HPDE6-E6E7 (cell line): ENCODE results near the gene KRTAP5-6.
A peak's percentile ranks its signal among the peaks of the same experiment; 100 is the strongest.

Experiments
- DNase-seq: peaks from one replicate; pipeline ENCODE4 v3.0.0; 2011; ENCODE audit warnings: missing footprints; ENCODE audit errors: extremely low spot score

Gene KRTAP5-6

GRCh38 chr11:1733716-1734640, 37.0 kb downstream of the KRTAP5-6 start:
- DNase-seq = no peak

DNA sequence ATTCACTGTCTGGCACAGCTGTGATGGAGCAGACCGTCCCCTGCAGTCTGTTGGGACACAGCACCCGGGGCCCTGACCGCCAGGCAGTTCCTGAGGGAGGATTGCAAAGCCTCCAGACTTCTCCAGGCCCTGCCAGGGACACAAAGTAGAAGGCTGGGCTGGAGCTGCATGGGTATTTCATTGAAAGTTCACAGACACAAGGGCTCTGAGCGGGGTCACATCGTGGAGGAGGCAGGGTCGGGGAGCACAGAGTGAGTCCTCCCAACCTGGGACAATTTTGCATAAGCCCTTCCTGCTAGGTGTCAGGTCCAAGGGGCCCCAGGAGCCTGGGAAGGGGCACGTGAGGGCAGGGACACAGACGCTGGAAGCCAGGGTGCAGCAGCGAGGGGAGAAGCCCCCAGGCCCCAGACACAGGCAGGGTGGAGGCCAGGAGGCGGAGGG, 37.7 kb downstream of the KRTAP5-6 start:
- no peak for DNase-seq

- DNase-seq = no peak
Observed at GRCh38 chr11:1735271-1735670, 38.3 kb downstream of the KRTAP5-6 start.

GRCh38 chr11:1736447-1736992, 39.5 kb downstream of the KRTAP5-6 start:
- DNase-seq = no peak

DNA sequence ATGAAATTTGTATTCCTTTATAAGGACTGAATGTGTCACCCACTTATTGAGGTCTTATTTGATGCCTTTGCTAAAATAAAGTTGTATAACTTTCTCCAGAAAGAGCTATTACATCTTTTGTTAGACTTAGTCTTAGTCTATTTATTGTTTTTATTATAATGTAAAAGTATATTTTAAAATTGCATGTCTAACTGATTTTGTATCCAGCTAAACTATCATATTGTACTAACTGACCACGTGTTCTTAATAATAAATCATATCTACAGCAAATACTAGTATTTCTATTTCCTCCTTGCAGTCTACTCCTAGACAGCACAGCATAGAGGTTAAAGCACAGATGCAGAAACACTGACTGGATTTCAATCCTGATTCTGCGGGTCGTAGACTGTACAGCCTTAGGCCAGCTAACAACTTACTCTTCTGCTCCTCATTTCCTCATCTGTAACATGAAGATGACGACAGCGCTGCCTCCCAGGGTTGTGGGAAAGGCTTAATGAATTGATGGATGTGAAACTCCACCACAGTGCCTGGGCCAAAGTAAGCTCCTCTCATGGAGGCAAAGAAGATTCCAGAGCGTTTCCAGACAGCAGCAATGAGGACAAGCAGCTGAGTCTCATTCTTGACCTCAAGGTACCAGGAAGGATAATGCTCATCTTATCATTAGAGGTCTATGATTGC, 40.2 kb downstream of the KRTAP5-6 start:
- DNase-seq = no peak

GRCh38 chr11:1738380-1738779, 41.4 kb downstream of the KRTAP5-6 start:
- DNase-seq = no peak

- no peak for DNase-seq
Observed at GRCh38 chr11:1739576-1739975, 42.6 kb downstream of the KRTAP5-6 start.

DNA sequence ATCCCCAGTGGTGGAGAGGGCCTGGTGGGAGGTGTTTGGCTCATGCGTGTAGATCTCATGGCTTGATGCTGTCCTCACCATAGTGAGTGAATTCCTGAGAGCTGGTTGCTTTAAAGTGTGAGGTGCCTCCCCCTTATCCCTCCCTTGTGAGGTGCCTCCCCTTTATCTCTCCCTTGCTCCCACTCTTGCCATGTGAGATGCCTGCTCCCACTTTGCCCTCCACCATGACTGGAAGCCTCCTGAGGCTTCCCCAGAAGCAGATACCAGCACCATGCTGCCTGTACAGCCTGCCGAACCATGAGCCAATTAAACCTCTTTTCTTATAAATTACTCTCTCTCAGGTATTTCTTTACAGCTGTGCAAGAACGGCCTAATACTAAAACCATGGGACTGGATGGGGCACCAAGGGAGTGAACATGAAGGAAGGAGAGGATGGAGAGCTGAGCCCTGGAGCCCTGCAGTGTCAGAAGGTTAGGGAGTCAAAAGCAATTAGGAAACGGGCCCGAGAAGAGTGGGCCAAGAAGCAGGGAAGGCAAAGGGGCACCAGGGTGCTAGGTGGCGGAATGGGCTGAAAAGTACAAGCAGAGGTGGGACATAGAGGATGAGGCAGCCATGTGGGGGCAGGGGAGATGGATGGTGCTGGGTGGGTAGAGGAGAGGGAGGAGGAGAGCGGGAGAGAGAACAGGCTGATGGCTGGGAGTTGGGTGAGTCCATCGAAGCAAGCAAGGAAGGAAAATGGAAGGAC, 44.0 kb downstream of the KRTAP5-6 start:
- no peak for DNase-seq

DNA sequence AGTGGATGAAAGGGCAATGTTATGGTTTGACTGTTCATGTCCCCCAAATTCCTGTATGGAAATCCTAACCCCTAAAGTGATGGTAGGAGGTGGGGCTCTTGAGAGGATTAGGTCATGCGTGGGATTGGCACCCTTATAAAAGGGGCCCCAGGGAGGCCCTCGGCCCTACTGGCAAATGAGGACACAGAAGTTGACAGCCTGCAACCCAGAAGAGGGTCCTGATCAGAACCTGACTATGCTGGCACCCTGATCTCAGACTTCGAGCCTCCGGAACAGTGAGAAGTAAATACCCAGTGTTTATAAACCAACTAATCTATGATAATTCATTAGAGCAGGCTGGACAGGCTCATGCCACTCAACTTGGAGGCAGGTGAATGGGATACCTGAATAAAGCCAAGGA, 44.7 kb downstream of the KRTAP5-6 start:
- DNase-seq = no peak

GRCh38 chr11:1742371-1742770, 45.4 kb downstream of the KRTAP5-6 start:
- DNase-seq = no peak

GRCh38 chr11:1742869-1743584, 46.0 kb downstream of the KRTAP5-6 start:
- DNase-seq = no peak

GRCh38 chr11:1743585-1744136, 46.7 kb downstream of the KRTAP5-6 start:
- DNase-seq = no peak

DNA sequence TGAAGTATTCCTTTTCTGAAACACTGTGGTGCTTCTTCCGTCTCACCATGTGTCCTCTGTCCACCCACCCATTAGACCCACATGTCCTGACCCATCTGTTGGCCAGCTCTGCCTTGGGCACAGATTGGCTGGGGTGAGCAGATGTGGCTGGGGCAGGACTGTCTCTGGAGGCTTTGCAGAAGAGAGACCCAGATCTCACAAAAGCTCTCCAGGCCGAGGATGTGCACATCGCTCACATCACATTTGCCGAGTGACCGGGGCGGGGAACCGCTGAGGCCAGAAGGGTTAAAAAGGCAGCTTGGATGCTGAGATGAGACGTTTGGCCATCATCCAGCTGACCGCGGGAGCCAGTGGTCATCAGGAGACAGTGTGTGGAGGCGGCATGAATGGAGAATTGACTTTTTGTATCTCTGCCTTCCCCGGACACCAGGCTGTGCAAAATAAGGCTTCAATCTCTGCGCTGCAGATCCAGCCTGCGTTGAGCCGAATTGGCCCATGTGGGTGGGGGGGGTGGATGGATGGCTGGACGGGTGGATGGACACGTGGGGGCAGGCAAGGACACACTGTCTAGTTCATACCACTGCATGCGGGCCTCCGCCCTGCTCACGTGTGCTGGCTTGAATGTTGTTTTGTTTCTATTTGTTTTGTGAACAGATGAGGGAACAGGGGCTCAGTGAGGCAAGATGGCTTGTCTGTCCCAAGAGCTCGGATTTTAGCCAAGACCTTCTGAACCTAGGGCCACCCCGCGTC, 47.3 kb downstream of the KRTAP5-6 start:
- DNase-seq = no peak

GRCh38 chr11:1744891-1745700, 48.1 kb downstream of the KRTAP5-6 start:
- no peak for DNase-seq

- no peak for DNase-seq
Observed at GRCh38 chr11:1745701-1746320, 48.8 kb downstream of the KRTAP5-6 start.

DNA sequence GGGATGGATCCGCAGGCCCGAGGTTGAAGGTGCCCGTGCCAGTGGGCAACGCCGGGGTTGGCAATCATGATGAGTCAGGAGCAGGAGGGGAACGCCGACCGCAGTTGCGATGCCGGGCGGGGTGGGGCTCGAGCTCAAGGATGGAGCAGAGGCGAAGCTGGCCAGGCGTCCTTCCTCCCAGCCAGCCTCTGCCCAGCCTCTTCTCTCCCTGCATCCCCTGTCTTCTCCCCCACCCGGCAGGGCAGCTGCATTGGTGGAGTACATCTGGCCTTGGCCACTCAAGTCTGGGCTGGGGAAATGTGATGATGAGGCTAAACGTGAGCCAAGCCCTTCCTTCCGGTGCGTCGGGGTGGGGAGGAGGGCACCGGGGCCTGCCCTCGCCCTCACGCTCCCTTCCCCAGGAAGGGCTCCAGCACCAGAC, 49.5 kb downstream of the KRTAP5-6 start:
- DNase-seq = peak; percentile 60

DNA sequence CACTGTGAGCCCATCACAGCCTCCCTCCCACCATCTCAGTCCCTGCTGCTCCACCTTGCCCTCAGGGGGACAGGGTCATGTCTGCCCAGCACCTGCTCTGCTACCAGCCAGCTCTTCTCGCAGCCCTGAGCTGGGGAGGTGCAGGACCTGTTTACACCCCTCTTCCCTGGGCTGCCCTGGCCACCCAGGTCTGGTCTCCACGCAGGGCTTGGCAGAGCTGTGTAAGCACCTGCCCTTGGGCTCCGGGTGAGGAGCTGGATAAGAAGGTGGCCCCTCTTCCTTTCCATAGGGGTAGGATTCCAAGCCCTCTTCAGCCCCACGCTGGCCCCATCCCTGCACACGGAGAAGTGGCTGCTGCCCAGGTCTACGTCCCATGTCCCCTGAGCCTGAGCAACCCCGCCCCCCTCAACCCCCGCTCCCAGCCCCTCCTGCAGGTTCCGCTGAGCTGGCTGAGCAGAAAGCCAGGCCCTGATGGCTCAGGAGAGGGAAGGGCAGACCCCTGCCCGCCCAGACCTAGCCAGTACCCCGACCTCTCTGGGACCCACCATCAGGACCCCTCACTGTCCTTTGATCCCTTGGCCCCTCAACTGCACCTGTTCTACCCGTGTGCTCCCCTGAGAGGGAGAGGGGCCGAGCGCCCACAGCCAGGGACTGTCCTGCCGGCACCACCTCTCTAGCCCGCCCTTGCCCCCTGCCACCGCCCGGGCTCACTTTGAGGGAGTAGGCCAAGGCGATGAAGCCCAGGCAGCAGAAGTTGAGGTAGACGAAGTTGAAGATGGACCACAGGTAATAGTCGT, 50.2 kb downstream of the KRTAP5-6 start:
- no peak for DNase-seq
